Keratinocyte (primary cell): ENCODE data around the gene TIMP2. TPM values are rescaled to one million over a fixed set of nuclear protein-coding genes. Genes with fewer than 3 reads are reported as not detected.

Experiments
- DNase-seq: peaks from one replicate; pipeline ENCODE4 v3.0.0-alpha.2; 2011; ENCODE audit warnings: low read depth, missing footprints, low spot score
- FAIRE-seq: peaks from 2 replicates; lab custom pipeline; 2011; peaks lifted over from hg19 to GRCh38; lab: Jason Lieb, UNC
- H2AFZ ChIP-seq: 2 replicates; pipeline ENCODE4 v1.6.0; 2012; ENCODE audit warnings: low read length, control low read depth, inconsistent platforms; ENCODE audit not compliant: control insufficient read depth
- H3K27ac ChIP-seq: 2 replicates; pipeline ENCODE4 v1.5.1; 2011; ENCODE audit warnings: low read length; ENCODE audit not compliant: control insufficient read depth, insufficient read depth
- H3K27me3 ChIP-seq: 3 replicates; pipeline ENCODE4 v1.6.0; 2011; ENCODE audit warnings: low read length; ENCODE audit not compliant: control insufficient read depth, insufficient read depth; ENCODE audit errors: extremely low read depth
- H3K36me3 ChIP-seq, 2 experiments: 2 replicates in 1 of 2; 3 replicates in 1 of 2; pipeline ENCODE4 v1.5.1; 2011; ENCODE audit warnings: low read length in 2 of 2, mild to moderate bottlenecking in 1 of 2; ENCODE audit not compliant: control insufficient read depth in 2 of 2, insufficient read depth in 2 of 2; ENCODE audit errors: extremely low read depth in 1 of 2
- H3K4me1 ChIP-seq: 3 replicates; pipeline ENCODE4 v1.5.1; 2011; ENCODE audit warnings: low read length; ENCODE audit not compliant: control insufficient read depth, insufficient read depth; ENCODE audit errors: extremely low read depth
- H3K4me2 ChIP-seq: 3 replicates; pipeline ENCODE4 v1.6.0; 2011; ENCODE audit warnings: low read depth, low read length; ENCODE audit not compliant: control insufficient read depth, insufficient read depth; ENCODE audit errors: extremely low read depth
- H3K4me3 ChIP-seq, 3 experiments: fragments of 200-600 bp in 1 of 3; sonication (generic) in 1 of 3; 2 replicates in 2 of 3; 3 replicates in 1 of 3; pipeline ENCODE4 v1.5.1; 2011 to 2016; ENCODE audit warnings: low read length in 3 of 3, mild to moderate bottlenecking in 3 of 3, control low read depth in 2 of 3, inconsistent platforms in 1 of 3, low read depth in 1 of 3, mixed read lengths in 1 of 3, mixed run types in 1 of 3, moderate library complexity in 1 of 3; ENCODE audit not compliant: control insufficient read depth in 2 of 3, insufficient read depth in 2 of 3; ENCODE audit errors: extremely low read depth in 1 of 3
- H3K79me2 ChIP-seq: 2 replicates; pipeline ENCODE4 v1.6.0; 2012; ENCODE audit warnings: low read length; ENCODE audit not compliant: control insufficient read depth, insufficient read depth
- H3K9ac ChIP-seq: 3 replicates; pipeline ENCODE4 v1.6.0; 2011; ENCODE audit warnings: low read length; ENCODE audit not compliant: control insufficient read depth, insufficient read depth; ENCODE audit errors: extremely low read depth
- H3K9me1 ChIP-seq: 3 replicates; pipeline ENCODE4 v1.6.0; 2011; ENCODE audit warnings: low read length; ENCODE audit not compliant: control insufficient read depth, insufficient read depth; ENCODE audit errors: extremely low read depth
- H3K9me3 ChIP-seq: 2 replicates; pipeline ENCODE4 v1.5.1; 2012; ENCODE audit warnings: low read depth, low read length; ENCODE audit not compliant: control insufficient read depth
- H4K20me1 ChIP-seq: 3 replicates; pipeline ENCODE4 v1.6.0; 2011; ENCODE audit warnings: low read length; ENCODE audit not compliant: control insufficient read depth, insufficient read depth; ENCODE audit errors: extremely low read depth
- EZH2 ChIP-seq: IDR thresholded peaks from one replicate; pipeline ENCODE4 v1.6.1; 2012; ENCODE audit warnings: inconsistent platforms, mild to moderate bottlenecking, low read length, moderate library complexity
- dilution Hi-C: fragments of 300-500 bp; cut with MboI; formaldehyde crosslinking; loops from one replicate; pipeline ENCODE4 v1.7.0; 2020; ENCODE audit warnings: low sequenced_read_pairs; ENCODE audit not compliant: extremely low pct_ligation_motif_present
- polyA plus RNA-seq, 5 experiments: library from polyadenylated mRNA; depleted of rRNA in 3 of 5; stranded (reverse) in 3 of 5; stranded (forward) in 1 of 5; unstranded in 1 of 5; fragments of >200 nt; gene quantifications; 1 replicate in 1 of 5; 2 replicates in 3 of 5; 3 replicates in 1 of 5; pipeline versions ENCODE4 v1.2.1 to v1.2.3, GENCODE V29; 2011 to 2012; ENCODE audit warnings: missing spikeins in 2 of 5, low read depth in 1 of 5, low replicate concordance in 1 of 5
- TF ChIP-seq, protein P1 (sequence below), 3 experiments: IDR thresholded peaks in 1 of 3; conservative IDR thresholded peaks in 1 of 3; optimal IDR thresholded peaks in 1 of 3; 2 replicates in 2 of 3; 3 replicates in 1 of 3; pipeline versions ENCODE3 to v1.5.1; 2011; ENCODE audit warnings: low read length in 3 of 3, mild to moderate bottlenecking in 3 of 3, moderate library complexity in 2 of 3, control low read depth in 1 of 3, inconsistent platforms in 1 of 3; ENCODE audit not compliant: insufficient read depth in 2 of 3; ENCODE audit errors: extremely low read depth in 1 of 3

Gene TIMP2
- polyA plus RNA-seq, 1 donor (not counting 4 experiments of a cell fraction or from before 2014, with no cell fraction given), result 1.2 TPM

DNA sequence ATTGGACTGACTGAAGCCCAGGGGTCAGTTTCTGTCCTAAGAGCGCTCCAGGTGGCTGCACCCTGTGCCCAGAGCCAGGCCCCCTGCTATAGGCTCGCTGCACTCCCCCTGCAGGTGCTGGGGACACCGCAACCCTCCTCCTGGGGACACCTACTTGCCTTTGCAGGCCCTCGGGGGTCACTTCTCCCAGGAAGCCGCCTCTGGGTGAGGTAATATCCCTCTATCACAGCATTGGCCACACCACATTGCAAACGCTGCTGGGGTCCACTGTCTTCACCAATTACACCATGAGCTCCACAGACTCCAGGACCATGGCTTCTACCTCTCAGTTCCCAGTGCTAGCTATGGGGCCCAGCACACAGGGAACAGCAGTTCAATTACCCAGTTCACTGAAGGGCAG is 99.5 kb downstream of the TIMP2 start:
- FAIRE-seq (no peak), DNase-seq (no peak)
- no peaks in the 10 kb centered on the region for H3K9me1 ChIP-seq
- no peaks in the 10 kb centered on the region for H3K27me3 ChIP-seq
- TF ChIP-seq, protein P1, sequence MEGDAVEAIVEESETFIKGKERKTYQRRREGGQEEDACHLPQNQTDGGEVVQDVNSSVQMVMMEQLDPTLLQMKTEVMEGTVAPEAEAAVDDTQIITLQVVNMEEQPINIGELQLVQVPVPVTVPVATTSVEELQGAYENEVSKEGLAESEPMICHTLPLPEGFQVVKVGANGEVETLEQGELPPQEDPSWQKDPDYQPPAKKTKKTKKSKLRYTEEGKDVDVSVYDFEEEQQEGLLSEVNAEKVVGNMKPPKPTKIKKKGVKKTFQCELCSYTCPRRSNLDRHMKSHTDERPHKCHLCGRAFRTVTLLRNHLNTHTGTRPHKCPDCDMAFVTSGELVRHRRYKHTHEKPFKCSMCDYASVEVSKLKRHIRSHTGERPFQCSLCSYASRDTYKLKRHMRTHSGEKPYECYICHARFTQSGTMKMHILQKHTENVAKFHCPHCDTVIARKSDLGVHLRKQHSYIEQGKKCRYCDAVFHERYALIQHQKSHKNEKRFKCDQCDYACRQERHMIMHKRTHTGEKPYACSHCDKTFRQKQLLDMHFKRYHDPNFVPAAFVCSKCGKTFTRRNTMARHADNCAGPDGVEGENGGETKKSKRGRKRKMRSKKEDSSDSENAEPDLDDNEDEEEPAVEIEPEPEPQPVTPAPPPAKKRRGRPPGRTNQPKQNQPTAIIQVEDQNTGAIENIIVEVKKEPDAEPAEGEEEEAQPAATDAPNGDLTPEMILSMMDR (optimal IDR thresholded peaks at IDR 0.05 in 1 of 3, IDR thresholded peaks at IDR 0.05 in 1 of 3, conservative IDR thresholded peaks at IDR 0.05 in 1 of 3; ENCODE audit: extremely low read depth in 1 of 3, insufficient read depth in 2 of 3, low read length in 3 of 3), result no peak
- no peak for TF ChIP-seq EZH2
- H3K4me3 ChIP-seq, result no peak overlapping the region
- no peaks in the 10 kb centered on the region for H3K9me3 ChIP-seq
- H3K36me3 ChIP-seq, result peaks cover 51 to 67% of the 10 kb centered on the region in 2 experiments
- no peak overlapping the region for H3K4me2 ChIP-seq
- H2AFZ ChIP-seq, result no peak overlapping the region
- H3K79me2 ChIP-seq, result peaks cover 26% of the 10 kb centered on the region
- H3K27ac ChIP-seq, result no peak overlapping the region
- H3K4me1 ChIP-seq, result no peaks in the 10 kb centered on the region
- dilution Hi-C loops, result no loop called here
- H4K20me1 ChIP-seq, result peaks cover 4% of the 10 kb centered on the region
- H3K9ac ChIP-seq, result no peak overlapping the region

DNA sequence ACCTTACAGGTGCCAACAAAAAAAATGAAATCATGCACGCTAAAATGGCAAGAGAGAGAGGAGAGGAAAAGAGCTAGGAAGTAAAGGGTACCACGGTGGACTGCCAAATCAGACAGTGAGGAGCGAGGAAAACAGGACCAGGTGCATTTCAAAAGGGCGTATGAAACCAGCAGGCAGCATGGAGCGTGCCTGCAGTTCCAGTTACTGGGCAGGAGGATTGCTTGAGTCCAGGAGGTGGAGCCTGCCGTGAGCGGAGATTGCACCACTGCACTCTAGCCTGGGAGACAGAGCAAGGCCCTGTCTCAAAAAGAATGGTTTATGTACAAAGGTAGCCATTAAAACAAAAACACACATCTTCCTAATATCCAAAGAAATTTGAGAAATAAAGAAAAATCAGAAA is 100.9 kb downstream of the TIMP2 start:
- Histone ChIP-seq H3K9me1 (no peaks in the 10 kb centered on the region), H2AFZ (no peak overlapping the region), H3K27ac (no peak overlapping the region), H3K36me3 (peaks cover 53 to 72% of the 10 kb centered on the region in 2 experiments), H3K4me1 (no peaks in the 10 kb centered on the region), H3K9me3 (no peaks in the 10 kb centered on the region), H3K4me2 (no peak overlapping the region), H4K20me1 (peaks cover 4% of the 10 kb centered on the region), H3K27me3 (no peaks in the 10 kb centered on the region), H3K9ac (no peak overlapping the region), H3K79me2 (peaks cover 17% of the 10 kb centered on the region), H3K4me3 (no peak overlapping the region)
- no peak for DNase-seq
- dilution Hi-C loops, result no loop called here
- FAIRE-seq, result no peak
- TF ChIP-seq EZH2, result no peak
- TF ChIP-seq, protein P1 (optimal IDR thresholded peaks at IDR 0.05 in 1 of 3, IDR thresholded peaks at IDR 0.05 in 1 of 3, conservative IDR thresholded peaks at IDR 0.05 in 1 of 3; ENCODE audit: extremely low read depth in 1 of 3, insufficient read depth in 2 of 3, low read length in 3 of 3), result no peak
